Airway epithelial cell (primary cell): Measurements from ENCODE around the gene PLEKHG1. TPM values are rescaled to one million over a fixed set of nuclear protein-coding genes. Genes with fewer than 3 reads are reported as not detected.

ENCODE experiments used
- total RNA-seq: library from RNA; depleted of rRNA; stranded (reverse); fragments of >200 nt; gene quantifications from 2 replicates; pipeline ENCODE4 v1.2.3, GENCODE V29; 2015

The PLEKHG1 gene
- 9.9 and 16.2 TPM in 2 replicates for total RNA-seq

GRCh38 chr6:150599199-150600009 lies at the start of gene PLEKHG1:
Gene PLEKHG1 (plus strand): TSS chr6:150599885. CDS start chr6:150733682, 133,797 bp downstream.

Other genes with a start within 250 kb of the PLEKHG1 start
- 0.56 TPM in 1 of 2 replicates, not detected in the other for gene IYD, start 230.9 kb upstream of the PLEKHG1 start, total RNA-seq